Sigmoid colon (tissue), 7 donors: ENCODE results near the gene TMEM61. TPM values are rescaled to one million over a fixed set of nuclear protein-coding genes. Genes with fewer than 3 reads are reported as not detected.

ENCODE experiments used
- DNase-seq: peaks from one replicate; pipeline ENCODE4 v3.0.0-alpha.2; 2019
- H3K27ac ChIP-seq, 4 donors: fragments of 200-600 bp; sonication (generic); one replicate each; pipeline ENCODE4 v1.5.1; 2016 to 2019; ENCODE audit warnings: mild to moderate bottlenecking in 1 of 4
- H3K27me3 ChIP-seq, 3 donors: fragments of 200-600 bp; sonication (generic); one replicate each; pipeline ENCODE4 v1.5.1; 2019; ENCODE audit warnings: mild to moderate bottlenecking in 1 of 3
- H3K36me3 ChIP-seq, 4 donors: fragments of 200-600 bp; sonication (generic); one replicate each; pipeline ENCODE4 v1.5.1; 2016 to 2019
- H3K4me1 ChIP-seq, 4 donors: fragments of 200-600 bp; sonication (generic); one replicate each; pipeline ENCODE4 v1.5.1; 2017 to 2019
- H3K4me3 ChIP-seq, 4 donors: fragments of 200-600 bp; sonication (generic); one replicate each; pipeline ENCODE4 v1.5.1; 2017 to 2019; ENCODE audit warnings: mild to moderate bottlenecking in 2 of 4, moderate library complexity in 1 of 4
- H3K9me3 ChIP-seq, 4 donors: fragments of 200-600 bp in 3 of 4; sonication (generic) in 3 of 4; one replicate each; pipeline versions ENCODE4 v1.5.1 to v1.6.1; 2013 to 2019
- CTCF ChIP-seq, 4 experiments: fragments of 450-650 bp in 3 of 4; fragments of 200-600 bp in 1 of 4; IDR thresholded peaks; one replicate each; pipeline ENCODE4 v1.5.1; 2016 to 2019; ENCODE audit warnings: antibody characterized with exemption in 4 of 4, mild to moderate bottlenecking in 3 of 4, moderate library complexity in 2 of 4
- EP300 ChIP-seq, 4 donors: sonication (generic); formaldehyde crosslinking; IDR thresholded peaks; one replicate each; pipeline ENCODE4 v1.6.1; 2017; ENCODE audit warnings: antibody characterized with exemption in 4 of 4
- POLR2A ChIP-seq, 2 donors: fragments of 450-650 bp; IDR thresholded peaks; one replicate each; pipeline ENCODE4 v1.6.1; 2016; ENCODE audit warnings: antibody characterized with exemption in 2 of 2, mild to moderate bottlenecking in 2 of 2, moderate library complexity in 2 of 2
- POLR2AphosphoS5 ChIP-seq, 4 donors: sonication (generic); formaldehyde crosslinking; IDR thresholded peaks; one replicate each; pipeline ENCODE4 v1.6.1; 2017; ENCODE audit warnings: antibody characterized with exemption in 4 of 4
- WGBS, 2 donors: extraction: QIAGEN DNeasy Blood & Tissue Kit; methylation state at CpG; one replicate each; pipeline ENCODE4 v1.1.7; 2013; 5-methylcytosine and 5-hydroxymethylcytosine counted together
- intact Hi-C: fragments of 100-400 bp; cut with DNase I; formaldehyde crosslinking; loops from one replicate; pipeline ENCODE4 v1.15.1; 2023
- polyA plus RNA-seq, 3 donors: library from polyadenylated mRNA; stranded (reverse); fragments of 200-250 nt; gene quantifications; one replicate each; pipeline ENCODE4 v1.2.3, GENCODE V29; 2013
- total RNA-seq, 4 donors: library from RNA; depleted of rRNA; stranded (reverse); fragments of >200 nt; gene quantifications; one replicate each; pipeline ENCODE4 v1.1.0, GENCODE V29; 2016
- donor health status: healthy with polysubstance abuse.
- donor health status: Bipolar disorder and iron deficiency.
- donor health status: healthy.

TMEM61 gene
- total and polyA plus RNA-seq, 7 donors, result 0.41 to 15.3 (median 12.6) TPM; not detected in 2

GRCh38 chr1:54978528-54979326 is 1.7 kb upstream of the TMEM61 start:
- TF ChIP-seq POLR2A (IDR thresholded peaks at IDR 0.05), result no peak
- TF ChIP-seq POLR2AphosphoS5 (IDR thresholded peaks at IDR 0.05), result no peak
- TF ChIP-seq CTCF (IDR thresholded peaks at IDR 0.05), result no peak
- TF ChIP-seq EP300 (IDR thresholded peaks at IDR 0.05), result no peak
- intact Hi-C loops, result no loop called here
- no peaks in the 10 kb centered on the region for H3K36me3 ChIP-seq
- H3K4me3 ChIP-seq, result no peak overlapping the region
- 92 to 95% methylated on average over 9 of the region's 9 CpGs for WGBS, 2 donors
- no peaks in the 10 kb centered on the region for H3K9me3 ChIP-seq
- peaks cover 0 to 53% (median 26%) of the 10 kb centered on the region in 3 donors for H3K27me3 ChIP-seq
- H3K4me1 ChIP-seq, result peaks cover 0 to 15% (median 10%) of the 10 kb centered on the region in 4 donors
- DNase-seq, result no peak
- H3K27ac ChIP-seq, result no peak overlapping the region

- H3K9me3 ChIP-seq, result no peaks in the 10 kb centered on the region
- no peaks in the 10 kb centered on the region for H3K36me3 ChIP-seq
- H3K4me3 ChIP-seq, result no peak overlapping the region
- intact Hi-C loops, result no loop called here
- TF ChIP-seq POLR2AphosphoS5 (IDR thresholded peaks at IDR 0.05) (no peak), POLR2A (IDR thresholded peaks at IDR 0.05) (no peak), EP300 (IDR thresholded peaks at IDR 0.05) (no peak), CTCF (IDR thresholded peaks at IDR 0.05) (no peak)
- H3K27me3 ChIP-seq, result peaks cover 0 to 53% (median 26%) of the 10 kb centered on the region in 3 donors
- peaks cover 0 to 13% (median 10%) of the 10 kb centered on the region in 4 donors for H3K4me1 ChIP-seq
- WGBS, 2 donors, result 64 to 68% methylated on average over 5 of the region's 5 CpGs
- no peak for DNase-seq
- H3K27ac ChIP-seq, result no peak overlapping the region
Measured at GRCh38 chr1:54979327-54979891, 1.0 kb upstream of the TMEM61 start.

GRCh38 chr1:54980046-54980527 is 341 bp upstream of the TMEM61 start:
- no peaks in the 10 kb centered on the region for H3K36me3 ChIP-seq
- peak overlapping the region; percentile 10 to 57 (median 42) for H3K4me3 ChIP-seq
- no peak for TF ChIP-seq EP300 (IDR thresholded peaks at IDR 0.05)
- TF ChIP-seq CTCF (IDR thresholded peaks at IDR 0.05), result no peak
- no peak for TF ChIP-seq POLR2A (IDR thresholded peaks at IDR 0.05)
- no peak for TF ChIP-seq POLR2AphosphoS5 (IDR thresholded peaks at IDR 0.05)
- H3K4me1 ChIP-seq, result peaks cover 0 to 13% (median 10%) of the 10 kb centered on the region in 4 donors
- WGBS, 2 donors, result 10 to 25% methylated on average over 25 of the region's 25 CpGs
- no peaks in the 10 kb centered on the region for H3K9me3 ChIP-seq
- H3K27ac ChIP-seq, result no peak overlapping the region
- peaks cover 0 to 53% (median 26%) of the 10 kb centered on the region in 3 donors for H3K27me3 ChIP-seq
- intact Hi-C loops, result no loop called here
- DNase-seq, result no peak

GRCh38 chr1:54981466-54981865 is 1.0 kb downstream of the TMEM61 start:
- H3K27me3 ChIP-seq, result peaks cover 0 to 53% (median 26%) of the 10 kb centered on the region in 3 donors
- H3K4me1 ChIP-seq, result peaks cover 0 to 13% (median 10%) of the 10 kb centered on the region in 4 donors
- no peak for TF ChIP-seq POLR2AphosphoS5 (IDR thresholded peaks at IDR 0.05)
- TF ChIP-seq POLR2A (IDR thresholded peaks at IDR 0.05), result no peak
- no peak for TF ChIP-seq CTCF (IDR thresholded peaks at IDR 0.05)
- no peak for TF ChIP-seq EP300 (IDR thresholded peaks at IDR 0.05)
- intact Hi-C loops, result no loop called here
- no peaks in the 10 kb centered on the region for H3K9me3 ChIP-seq
- no peaks in the 10 kb centered on the region for H3K36me3 ChIP-seq
- DNase-seq, result no peak
- WGBS, 2 donors, result 88 to 95% methylated on average over 8 of the region's 8 CpGs
- no peak overlapping the region for H3K27ac ChIP-seq
- no peak overlapping the region for H3K4me3 ChIP-seq
